ENCODE data around the gene MEPCE.
A peak's percentile ranks its signal among the peaks of the same experiment; 100 is the strongest.
"Not testable (repeated sequence)": the region's sequence is repeated elsewhere in the genome, so short reads cannot be mapped to it uniquely, and the experiment has no call there.

MEPCE gene, protein sequence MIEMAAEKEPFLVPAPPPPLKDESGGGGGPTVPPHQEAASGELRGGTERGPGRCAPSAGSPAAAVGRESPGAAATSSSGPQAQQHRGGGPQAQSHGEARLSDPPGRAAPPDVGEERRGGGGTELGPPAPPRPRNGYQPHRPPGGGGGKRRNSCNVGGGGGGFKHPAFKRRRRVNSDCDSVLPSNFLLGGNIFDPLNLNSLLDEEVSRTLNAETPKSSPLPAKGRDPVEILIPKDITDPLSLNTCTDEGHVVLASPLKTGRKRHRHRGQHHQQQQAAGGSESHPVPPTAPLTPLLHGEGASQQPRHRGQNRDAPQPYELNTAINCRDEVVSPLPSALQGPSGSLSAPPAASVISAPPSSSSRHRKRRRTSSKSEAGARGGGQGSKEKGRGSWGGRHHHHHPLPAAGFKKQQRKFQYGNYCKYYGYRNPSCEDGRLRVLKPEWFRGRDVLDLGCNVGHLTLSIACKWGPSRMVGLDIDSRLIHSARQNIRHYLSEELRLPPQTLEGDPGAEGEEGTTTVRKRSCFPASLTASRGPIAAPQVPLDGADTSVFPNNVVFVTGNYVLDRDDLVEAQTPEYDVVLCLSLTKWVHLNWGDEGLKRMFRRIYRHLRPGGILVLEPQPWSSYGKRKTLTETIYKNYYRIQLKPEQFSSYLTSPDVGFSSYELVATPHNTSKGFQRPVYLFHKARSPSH

DNA sequence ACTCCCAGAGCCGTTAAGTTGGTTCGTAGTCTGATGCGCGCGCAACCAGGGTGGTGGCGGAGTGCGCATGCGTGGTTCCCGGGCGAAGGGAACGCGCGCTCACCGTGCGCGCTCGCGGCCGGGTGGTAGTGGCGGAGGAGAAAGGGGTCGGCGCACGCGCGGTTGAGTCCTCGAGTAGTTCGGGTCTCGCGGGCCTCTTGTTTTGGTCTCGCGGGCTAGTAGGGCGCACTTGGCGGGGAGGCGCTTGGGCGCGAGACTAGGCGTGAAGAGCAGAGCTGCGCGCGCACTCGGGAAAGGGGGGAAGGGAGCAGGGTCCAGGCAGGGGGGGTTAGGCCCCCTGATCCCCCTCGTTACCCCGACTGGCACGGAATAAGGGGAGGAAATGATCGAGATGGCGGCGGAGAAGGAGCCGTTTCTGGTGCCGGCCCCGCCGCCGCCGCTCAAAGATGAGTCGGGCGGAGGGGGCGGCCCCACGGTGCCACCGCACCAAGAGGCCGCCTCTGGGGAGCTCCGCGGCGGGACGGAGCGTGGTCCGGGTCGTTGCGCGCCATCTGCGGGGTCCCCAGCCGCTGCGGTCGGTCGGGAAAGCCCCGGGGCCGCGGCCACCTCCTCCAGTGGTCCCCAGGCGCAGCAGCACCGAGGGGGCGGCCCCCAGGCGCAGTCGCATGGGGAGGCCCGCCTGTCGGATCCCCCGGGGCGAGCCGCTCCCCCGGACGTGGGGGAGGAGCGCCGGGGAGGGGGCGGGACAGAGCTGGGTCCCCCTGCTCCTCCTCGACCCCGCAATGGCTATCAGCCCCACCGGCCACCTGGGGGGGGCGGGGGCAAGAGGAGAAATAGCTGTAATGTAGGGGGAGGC, at the start of gene MEPCE:
Gene MEPCE, plus strand, starts transcription at position 195 of the 856 bp plus-strand sequence. Its CDS starts 188 bp downstream, at position 383.
- Histone ChIP-seq H3K27ac (ENCODE audit: low read depth, low read length) (peak within 1 kb of the TSS; percentile 100), H3K4me1 (ENCODE audit: control insufficient read depth, insufficient read depth, low read length) (peaks cover 14% of the 10 kb centered on the region), H3K27me3 (ENCODE audit: control insufficient read depth, insufficient read depth, low read length) (peaks cover 7% of the 10 kb centered on the region), H3K9me3 (ENCODE audit: control insufficient read depth, insufficient read depth, low read length) (no peaks in the 10 kb centered on the region), H3K4me3 (ENCODE audit: low read depth, low read length) (peak within 1 kb of the TSS; percentile 83), H3K36me3 (ENCODE audit: control insufficient read depth, insufficient read depth, low read length) (peaks cover 41% of the 10 kb centered on the region), H3K9ac (ENCODE audit: low read depth, low read length) (peak within 1 kb of the TSS; percentile 90)

DNA sequence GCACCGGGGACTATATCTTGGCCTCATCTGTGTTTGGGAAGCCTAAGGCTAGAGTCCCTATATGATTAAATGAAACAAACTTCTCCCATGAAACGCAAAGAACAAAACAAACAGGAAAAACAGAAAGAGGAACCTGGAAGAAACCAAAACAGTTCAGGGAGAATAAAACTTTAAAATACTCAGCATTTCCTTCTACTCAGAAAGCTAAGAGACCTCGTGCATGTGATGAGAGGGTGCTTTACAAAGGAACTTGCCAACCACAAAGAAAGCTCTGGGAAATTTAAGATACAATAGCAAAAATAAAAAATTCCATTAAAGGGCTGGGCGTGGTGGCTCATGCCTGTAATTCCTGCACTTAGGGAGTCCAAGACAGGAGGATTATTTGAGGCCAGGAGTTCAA, 49.4 kb upstream of the MEPCE start:
- H3K9ac ChIP-seq (ENCODE audit: low read depth, low read length), result no peak overlapping the region
- H3K27ac ChIP-seq (ENCODE audit: low read depth, low read length), result no peak overlapping the region
- no peaks in the 10 kb centered on the region for H3K9me3 ChIP-seq (ENCODE audit: control insufficient read depth, insufficient read depth, low read length)
- no peak overlapping the region for H3K4me3 ChIP-seq (ENCODE audit: low read depth, low read length)
- H3K36me3 ChIP-seq (ENCODE audit: control insufficient read depth, insufficient read depth, low read length), result no peaks in the 10 kb centered on the region
- no peaks in the 10 kb centered on the region for H3K4me1 ChIP-seq (ENCODE audit: control insufficient read depth, insufficient read depth, low read length)
- no peaks in the 10 kb centered on the region for H3K27me3 ChIP-seq (ENCODE audit: control insufficient read depth, insufficient read depth, low read length)

DNA sequence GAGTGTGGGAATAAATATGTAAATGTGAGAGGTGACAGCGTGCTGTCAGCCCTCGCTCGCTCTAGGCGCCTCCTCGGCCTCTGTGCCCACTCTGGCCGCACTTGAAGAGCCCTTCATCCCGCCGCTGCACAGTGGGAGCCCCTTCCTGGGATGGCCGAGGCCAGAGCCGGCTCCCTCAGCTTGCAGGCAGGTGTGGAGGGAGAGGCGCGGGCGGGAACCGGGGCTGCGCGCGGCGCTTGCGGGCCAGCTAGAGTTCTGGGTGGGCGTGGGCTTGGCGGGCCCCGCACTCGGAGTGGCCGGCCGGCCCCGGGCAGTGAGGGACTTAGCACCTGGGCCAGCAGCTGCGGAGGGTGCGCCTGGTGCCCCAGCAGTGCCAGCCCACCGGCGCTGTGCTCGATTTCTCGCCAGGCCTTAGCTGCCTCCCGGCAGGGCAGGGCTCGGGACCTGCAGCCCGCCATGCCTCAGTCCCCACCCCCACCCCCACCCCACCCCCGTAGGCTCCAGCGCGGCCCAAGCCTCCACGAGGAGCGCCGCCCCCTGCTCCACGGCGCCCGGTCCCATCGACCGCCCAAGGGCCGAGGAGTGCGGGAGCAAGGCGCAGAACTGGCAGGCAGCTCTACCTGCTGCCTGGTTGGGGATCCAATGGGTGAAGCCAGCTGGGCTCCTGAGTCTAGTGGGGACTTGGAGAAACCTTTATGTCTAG, 47.9 kb upstream of the MEPCE start:
- H3K36me3 ChIP-seq (ENCODE audit: control insufficient read depth, insufficient read depth, low read length); H3K4me1 ChIP-seq (ENCODE audit: control insufficient read depth, insufficient read depth, low read length); H3K27me3 ChIP-seq (ENCODE audit: control insufficient read depth, insufficient read depth, low read length); H3K4me3 ChIP-seq (ENCODE audit: low read depth, low read length); H3K9ac ChIP-seq (ENCODE audit: low read depth, low read length); H3K27ac ChIP-seq (ENCODE audit: low read depth, low read length); H3K9me3 ChIP-seq (ENCODE audit: control insufficient read depth, insufficient read depth, low read length): not testable (repeated sequence)

DNA sequence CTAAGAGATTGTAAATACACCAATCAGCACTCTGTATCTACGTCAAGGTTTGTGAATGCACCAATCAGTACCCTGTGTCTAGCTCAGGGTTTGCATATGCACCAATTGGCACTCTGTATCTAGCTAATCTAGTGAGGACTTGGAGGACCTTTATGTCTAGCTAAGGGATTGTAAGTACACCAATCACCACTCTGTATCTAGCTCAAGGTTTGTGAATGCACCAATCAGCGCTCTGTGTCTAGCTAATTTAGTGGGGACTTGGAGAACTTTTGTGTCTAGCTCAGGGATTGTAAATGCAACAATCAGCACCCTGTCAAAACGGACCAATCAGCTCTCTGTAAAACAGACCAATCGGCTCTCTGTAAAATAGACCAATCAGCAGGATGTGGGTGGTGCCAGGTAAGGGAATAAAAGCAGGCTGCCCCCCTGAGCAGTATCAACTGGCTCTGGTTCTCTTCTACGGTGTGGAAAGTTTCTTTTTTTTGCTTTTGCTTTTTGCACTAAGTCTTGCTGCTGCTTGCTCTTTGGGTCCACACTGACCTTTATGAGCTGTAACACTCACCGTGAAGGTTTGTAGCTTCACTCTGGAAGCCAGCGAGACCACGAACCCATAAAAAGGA, 47.3 kb upstream of the MEPCE start:
- H3K9ac ChIP-seq (ENCODE audit: low read depth, low read length); H3K27ac ChIP-seq (ENCODE audit: low read depth, low read length); H3K27me3 ChIP-seq (ENCODE audit: control insufficient read depth, insufficient read depth, low read length); H3K36me3 ChIP-seq (ENCODE audit: control insufficient read depth, insufficient read depth, low read length); H3K4me3 ChIP-seq (ENCODE audit: low read depth, low read length); H3K4me1 ChIP-seq (ENCODE audit: control insufficient read depth, insufficient read depth, low read length); H3K9me3 ChIP-seq (ENCODE audit: control insufficient read depth, insufficient read depth, low read length): not testable (repeated sequence)

DNA sequence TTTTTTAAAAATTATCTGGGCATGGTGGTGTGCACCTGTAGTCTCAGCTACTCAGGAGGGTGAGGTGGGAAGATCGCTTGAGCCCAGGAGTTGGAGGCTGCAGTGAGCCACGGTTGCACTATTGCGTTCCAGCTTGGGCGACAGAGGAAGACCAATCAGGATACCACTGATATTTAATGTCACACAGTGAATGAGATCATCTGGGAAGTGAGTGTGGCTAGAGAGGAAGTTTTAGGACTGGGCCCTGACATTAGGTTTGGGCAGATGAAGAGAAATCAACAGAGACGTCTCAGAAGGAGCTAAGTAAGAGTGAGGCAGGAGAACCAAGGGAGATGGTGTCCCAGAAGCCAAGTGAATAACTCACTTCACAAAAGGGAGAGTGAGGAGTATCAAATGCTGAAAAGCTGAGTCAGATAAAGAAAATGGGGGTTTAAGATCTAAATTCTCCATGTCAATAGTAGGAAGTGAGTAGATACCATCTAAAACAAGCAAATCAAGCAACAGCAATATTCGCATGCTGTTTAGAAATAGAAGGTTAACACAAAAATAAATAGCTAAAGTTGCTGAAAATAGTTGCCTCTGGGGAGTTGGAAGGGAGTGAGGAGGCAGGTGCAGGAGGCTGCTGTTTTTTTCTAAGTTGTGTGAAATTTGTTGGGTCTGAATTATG, 44.9 kb upstream of the MEPCE start:
- H3K27ac ChIP-seq (ENCODE audit: low read depth, low read length), result no peak overlapping the region
- peaks cover 2% of the 10 kb centered on the region; the same call in 1 of the 2 replicates for H3K4me1 ChIP-seq (ENCODE audit: control insufficient read depth, insufficient read depth, low read length)
- no peaks in the 10 kb centered on the region for H3K27me3 ChIP-seq (ENCODE audit: control insufficient read depth, insufficient read depth, low read length)
- H3K4me3 ChIP-seq (ENCODE audit: low read depth, low read length), result no peak overlapping the region
- no peaks in the 10 kb centered on the region for H3K9me3 ChIP-seq (ENCODE audit: control insufficient read depth, insufficient read depth, low read length)
- no peaks in the 10 kb centered on the region for H3K36me3 ChIP-seq (ENCODE audit: control insufficient read depth, insufficient read depth, low read length)
- no peak overlapping the region for H3K9ac ChIP-seq (ENCODE audit: low read depth, low read length)

DNA sequence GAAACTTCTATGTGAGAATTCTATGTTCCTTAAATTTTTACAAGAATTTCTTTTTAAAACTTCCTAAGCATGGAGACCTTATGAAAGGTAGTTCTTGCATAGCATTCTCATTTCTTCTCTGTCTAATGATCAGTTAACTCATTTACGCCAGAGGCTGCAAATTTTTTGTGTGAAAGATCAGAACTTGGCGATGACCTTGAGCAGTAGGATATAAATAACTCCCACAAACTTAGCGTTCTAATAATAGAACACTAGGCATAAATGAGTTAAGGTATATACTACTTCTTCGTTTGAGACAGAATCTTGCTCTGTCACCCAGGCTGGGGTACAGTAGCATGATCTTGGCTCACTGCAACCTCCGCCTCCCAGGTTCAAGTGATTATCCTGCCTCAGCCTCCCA, 42.7 kb upstream of the MEPCE start:
- H3K36me3 ChIP-seq (ENCODE audit: control insufficient read depth, insufficient read depth, low read length), result no peaks in the 10 kb centered on the region
- no peak overlapping the region for H3K4me3 ChIP-seq (ENCODE audit: low read depth, low read length)
- H3K27ac ChIP-seq (ENCODE audit: low read depth, low read length), result no peak overlapping the region
- H3K9ac ChIP-seq (ENCODE audit: low read depth, low read length), result no peak overlapping the region
- H3K4me1 ChIP-seq (ENCODE audit: control insufficient read depth, insufficient read depth, low read length), result peaks cover 5% of the 10 kb centered on the region; the same call in 1 of the 2 replicates
- H3K9me3 ChIP-seq (ENCODE audit: control insufficient read depth, insufficient read depth, low read length), result no peaks in the 10 kb centered on the region
- H3K27me3 ChIP-seq (ENCODE audit: control insufficient read depth, insufficient read depth, low read length), result no peaks in the 10 kb centered on the region

DNA sequence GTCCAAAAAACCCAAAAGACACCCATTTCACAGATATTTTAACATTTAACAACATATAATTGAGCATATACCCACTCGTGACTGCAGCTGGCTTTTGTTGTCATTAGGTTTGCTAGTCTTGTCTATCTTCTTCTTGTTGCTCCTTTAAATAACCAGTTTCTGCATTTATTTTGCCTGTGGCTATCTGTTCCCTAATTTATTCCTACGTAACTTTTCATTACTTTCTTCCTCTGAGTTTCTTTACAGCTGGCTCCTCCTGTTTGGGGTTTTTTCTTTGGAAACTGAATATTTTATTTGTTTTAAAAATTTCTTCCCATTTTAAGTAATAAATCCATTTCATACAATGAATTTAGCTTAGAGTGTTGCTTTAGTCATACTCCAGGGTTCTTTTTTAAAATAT, 41.9 kb upstream of the MEPCE start:
- Histone ChIP-seq H3K9ac (ENCODE audit: low read depth, low read length) (no peak overlapping the region), H3K27ac (ENCODE audit: low read depth, low read length) (no peak overlapping the region), H3K4me1 (ENCODE audit: control insufficient read depth, insufficient read depth, low read length) (peaks cover 5% of the 10 kb centered on the region; the same call in 1 of the 2 replicates), H3K9me3 (ENCODE audit: control insufficient read depth, insufficient read depth, low read length) (no peaks in the 10 kb centered on the region), H3K4me3 (ENCODE audit: low read depth, low read length) (no peak overlapping the region), H3K27me3 (ENCODE audit: control insufficient read depth, insufficient read depth, low read length) (no peaks in the 10 kb centered on the region), H3K36me3 (ENCODE audit: control insufficient read depth, insufficient read depth, low read length) (no peaks in the 10 kb centered on the region)

DNA sequence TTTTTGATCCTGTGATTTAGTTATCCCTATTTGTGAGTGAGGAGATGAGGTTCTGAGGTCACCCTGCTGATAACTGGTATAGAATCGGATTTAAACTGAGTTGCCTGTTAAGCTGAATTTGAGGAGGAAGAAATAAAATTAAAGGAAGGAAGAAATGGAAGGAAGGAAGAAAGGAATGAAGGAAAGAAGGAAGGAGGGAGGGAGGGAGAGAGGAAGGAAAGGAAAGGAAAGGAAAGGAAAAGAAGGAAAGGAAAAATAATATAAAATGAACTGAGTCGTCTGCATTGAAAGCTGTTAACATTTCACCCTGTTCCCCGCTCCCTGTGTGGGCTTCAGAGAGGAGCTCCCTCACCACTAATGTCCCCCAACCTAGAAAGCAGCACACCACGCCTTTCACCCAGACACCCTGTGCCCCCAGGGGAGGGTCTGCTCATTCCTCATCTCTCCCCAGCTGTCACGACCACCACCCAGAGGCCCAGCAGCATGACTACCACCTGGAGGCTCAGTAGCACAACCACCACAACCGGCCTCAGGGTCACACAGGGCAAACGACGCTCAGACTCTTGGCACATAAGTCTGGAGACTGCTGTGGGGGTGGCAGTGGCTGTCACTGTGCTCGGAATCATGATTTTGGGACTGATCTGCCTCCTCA, 40.1 kb upstream of the MEPCE start:
- Histone ChIP-seq H3K27me3 (ENCODE audit: control insufficient read depth, insufficient read depth, low read length) (no peaks in the 10 kb centered on the region), H3K9me3 (ENCODE audit: control insufficient read depth, insufficient read depth, low read length) (no peaks in the 10 kb centered on the region), H3K27ac (ENCODE audit: low read depth, low read length) (no peak overlapping the region), H3K9ac (ENCODE audit: low read depth, low read length) (no peak overlapping the region), H3K4me1 (ENCODE audit: control insufficient read depth, insufficient read depth, low read length) (peaks cover 8% of the 10 kb centered on the region; the same call in 1 of the 2 replicates), H3K36me3 (ENCODE audit: control insufficient read depth, insufficient read depth, low read length) (no peaks in the 10 kb centered on the region), H3K4me3 (ENCODE audit: low read depth, low read length) (no peak overlapping the region)

DNA sequence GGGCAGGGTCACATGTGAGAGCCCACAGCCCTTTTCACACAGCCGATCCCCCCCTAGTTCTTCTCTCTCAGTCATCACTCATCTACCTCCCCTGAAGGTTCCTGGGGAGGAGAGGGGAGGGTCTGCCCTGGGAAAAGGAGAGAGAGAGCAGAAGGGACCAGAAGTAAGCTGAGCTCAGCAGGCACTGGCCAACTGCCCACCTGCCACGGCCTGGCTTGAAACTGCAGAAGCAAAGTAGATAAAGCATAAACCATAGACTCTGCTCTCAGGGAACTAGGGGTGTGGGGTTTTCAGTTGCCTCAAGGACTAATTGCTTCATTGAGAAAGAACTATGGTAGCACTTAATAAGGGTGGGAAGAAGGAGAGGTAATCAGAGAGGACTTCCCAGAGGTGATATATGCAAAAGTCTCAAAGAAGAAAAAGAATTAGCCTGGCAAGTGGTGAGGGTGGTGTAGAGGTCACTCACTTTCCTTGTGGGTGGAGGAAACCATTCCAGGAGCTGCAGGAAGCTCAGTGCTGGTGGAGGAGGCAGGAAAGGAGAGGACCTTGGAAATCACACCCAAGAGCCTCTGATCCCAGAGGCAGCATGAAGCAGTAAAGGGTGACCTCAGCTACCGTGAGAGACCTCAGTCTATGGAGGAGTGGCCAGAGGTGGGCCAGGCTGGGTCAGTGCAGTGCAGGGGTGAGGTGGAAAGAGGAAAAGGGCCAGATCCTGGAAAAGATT, 39.2 kb upstream of the MEPCE start:
- Histone ChIP-seq H3K4me1 (ENCODE audit: control insufficient read depth, insufficient read depth, low read length) (peaks cover 8% of the 10 kb centered on the region; the same call in 1 of the 2 replicates), H3K27me3 (ENCODE audit: control insufficient read depth, insufficient read depth, low read length) (no peaks in the 10 kb centered on the region), H3K27ac (ENCODE audit: low read depth, low read length) (no peak overlapping the region), H3K4me3 (ENCODE audit: low read depth, low read length) (no peak overlapping the region), H3K9me3 (ENCODE audit: control insufficient read depth, insufficient read depth, low read length) (no peaks in the 10 kb centered on the region), H3K9ac (ENCODE audit: low read depth, low read length) (no peak overlapping the region), H3K36me3 (ENCODE audit: control insufficient read depth, insufficient read depth, low read length) (no peaks in the 10 kb centered on the region)

Data from HUES48 (cell line).